VCaP (cell line): Measurements from ENCODE around the gene STK40.

Source experiments
- H3K27ac ChIP-seq: fragments of 450-650 bp; 2 replicates; pipeline ENCODE4 v1.5.1; 2017
- CTCF ChIP-seq: fragments of 450-650 bp; conservative IDR thresholded peaks from 2 replicates; pipeline ENCODE4 v1.5.1; 2017; ENCODE audit warnings: mild to moderate bottlenecking, moderate library complexity

Gene STK40

GRCh38 chr1:36419569-36419968 is 33.8 kb upstream of the STK40 start:
- no peak for TF ChIP-seq CTCF
- no peak overlapping the region for H3K27ac ChIP-seq

DNA sequence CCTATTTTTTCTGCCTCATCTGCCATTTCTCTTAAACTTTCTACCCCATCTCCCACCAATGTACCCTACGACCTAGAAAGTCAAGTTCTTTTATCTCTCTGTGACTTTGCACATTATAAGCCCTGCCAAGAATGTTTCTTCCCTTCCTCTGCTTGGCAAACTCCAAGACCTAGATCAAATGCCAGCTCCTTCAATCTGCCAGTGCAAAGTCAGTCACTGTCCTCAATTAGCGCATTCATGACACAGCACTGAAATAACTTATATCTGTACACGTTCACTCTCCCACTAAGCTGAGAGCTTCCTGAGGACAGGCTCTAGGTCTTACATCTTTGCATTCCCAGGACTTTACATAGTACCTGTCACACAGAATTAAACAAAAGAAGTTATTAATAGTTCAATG is 33.4 kb upstream of the STK40 start:
- no peak for TF ChIP-seq CTCF
- H3K27ac ChIP-seq = no peak overlapping the region

DNA sequence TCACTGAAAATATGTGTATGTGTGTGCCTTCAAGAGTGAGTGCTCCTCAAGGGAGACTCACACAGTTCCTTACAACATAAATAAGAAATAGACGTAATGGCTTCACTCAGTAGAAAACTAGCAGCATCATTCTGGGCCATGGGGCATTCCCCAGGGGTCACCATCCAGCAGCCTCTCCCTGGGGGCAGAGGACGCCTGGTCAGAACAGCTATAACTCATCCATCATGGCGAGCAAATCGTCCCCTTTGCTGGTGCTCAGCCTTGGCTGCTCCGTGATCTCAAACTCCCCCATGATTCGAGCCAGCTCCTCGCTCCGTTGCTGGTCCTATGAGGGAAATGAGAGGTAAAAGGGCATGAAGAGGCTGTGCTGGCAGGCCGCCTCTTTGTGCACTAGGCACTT is 32.2 kb upstream of the STK40 start:
- no peak overlapping the region for H3K27ac ChIP-seq
- TF ChIP-seq CTCF = no peak

DNA sequence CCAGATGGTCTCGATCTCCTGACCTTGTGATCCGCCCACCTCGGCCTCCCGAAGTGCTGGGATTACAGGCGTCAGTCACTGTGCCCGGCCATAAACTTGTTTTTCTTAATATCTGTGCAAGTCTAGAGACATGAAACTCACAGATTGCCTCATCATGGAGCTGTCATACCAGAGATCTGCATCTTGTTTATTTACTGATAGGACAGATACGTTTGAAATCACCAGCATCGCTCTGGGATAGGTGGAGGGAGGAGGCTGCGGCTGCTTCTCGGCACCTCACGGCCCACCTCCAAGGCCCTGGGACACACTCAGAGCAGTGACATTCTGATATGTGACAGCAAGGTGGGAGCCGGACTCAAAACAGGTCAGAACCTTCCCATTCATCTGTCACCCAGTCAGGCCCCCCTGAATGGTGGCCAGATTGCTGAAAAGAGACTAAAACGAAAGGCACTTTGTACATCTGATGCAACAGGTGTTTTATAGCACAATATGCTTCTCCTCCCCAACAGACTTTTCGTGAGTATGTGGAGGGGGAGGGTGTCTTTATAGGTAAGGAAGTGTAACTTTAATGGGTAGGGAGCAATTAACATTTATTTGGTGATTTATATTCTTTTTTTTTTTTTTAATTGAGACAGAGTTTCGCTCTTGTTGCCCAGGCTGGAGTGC is 30.1 kb upstream of the STK40 start:
- no peak for TF ChIP-seq CTCF
- H3K27ac ChIP-seq = no peak overlapping the region

DNA sequence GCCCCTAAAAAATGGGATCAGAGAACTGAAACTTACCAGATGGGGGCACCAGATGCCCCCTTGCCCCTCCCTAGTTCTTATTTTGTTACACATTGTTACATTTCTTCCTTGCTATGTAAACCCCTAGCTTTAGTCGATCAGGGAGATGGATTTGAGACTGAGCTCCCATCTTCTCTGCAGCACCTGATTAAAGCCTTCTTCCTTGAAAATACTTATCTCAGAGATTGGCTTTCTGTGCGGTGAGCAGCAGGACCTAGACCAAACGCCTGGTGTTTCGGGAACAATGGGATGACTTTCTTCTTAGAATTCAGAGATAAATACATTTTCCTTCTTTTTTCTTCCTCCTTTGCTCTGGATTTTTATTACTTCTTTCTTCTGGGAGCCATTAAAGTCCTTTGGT is 28.7 kb upstream of the STK40 start:
- no peak overlapping the region for H3K27ac ChIP-seq
- TF ChIP-seq CTCF = no peak

GRCh38 chr1:36411674-36412648 is 26.2 kb upstream of the STK40 start:
- no peak overlapping the region for H3K27ac ChIP-seq
- no peak for TF ChIP-seq CTCF

DNA sequence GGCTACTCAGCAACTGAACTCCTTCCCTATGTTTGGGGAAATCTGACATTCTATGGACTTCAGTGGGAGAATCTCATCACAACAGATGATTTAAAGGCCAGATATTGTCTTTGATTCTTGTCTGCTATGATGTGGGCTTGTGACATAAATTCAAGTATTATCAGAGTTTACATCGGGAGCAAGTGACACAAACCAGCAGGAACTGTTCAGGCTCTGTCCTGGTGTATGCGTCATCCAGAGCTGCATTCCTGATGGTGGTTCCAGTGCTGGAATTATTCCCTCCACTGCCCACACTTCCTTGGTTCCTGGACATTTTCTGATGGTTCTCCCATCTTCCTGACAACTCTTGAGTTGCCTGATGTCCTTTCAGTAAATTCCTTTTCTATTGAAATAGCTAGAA is 22.8 kb upstream of the STK40 start:
- H3K27ac ChIP-seq = no peak overlapping the region
- no peak for TF ChIP-seq CTCF
